Muscle of back (tissue), 11 donors: ENCODE results near the gene CABLES1. TPM values are rescaled to one million over a fixed set of nuclear protein-coding genes. Genes with fewer than 3 reads are reported as not detected.
A peak's percentile ranks its signal among the peaks of the same experiment; 100 is the strongest.
"Not testable (repeated sequence)": the region's sequence is repeated elsewhere in the genome, so short reads cannot be mapped to it uniquely, and the experiment has no call there.

Source experiments
- DNase-seq, 3 donors: peaks; one replicate each; pipeline versions ENCODE4 v3.0.0 to v3.0.0-alpha.2; 2013
- polyA plus RNA-seq, 10 donors: library from polyadenylated mRNA; unstranded; fragments of 120-200 nt; gene quantifications; one replicate each; pipeline ENCODE4 v1.2.1, GENCODE V29; 2013; ENCODE audit not compliant: insufficient read length in 10 of 10

CABLES1 gene
- polyA plus RNA-seq, 10 donors = 6.0 to 8.9 (median 7.1) TPM

GRCh38 chr18:23239350-23239692, 104.0 kb downstream of the CABLES1 start:
- DNase-seq = no peak

- DNase-seq = no peak
Observed at GRCh38 chr18:23239885-23240608, 104.8 kb downstream of the CABLES1 start.

GRCh38 chr18:23240609-23240930, 105.3 kb downstream of the CABLES1 start:
- no peak for DNase-seq

GRCh38 chr18:23241833-23242496, 106.7 kb downstream of the CABLES1 start:
- not testable (repeated sequence) for DNase-seq

- DNase-seq = no peak
Observed at GRCh38 chr18:23243178-23243577, 107.9 kb downstream of the CABLES1 start.

GRCh38 chr18:23243816-23244215, 108.5 kb downstream of the CABLES1 start:
- no peak for DNase-seq

GRCh38 chr18:23244401-23244800, 109.1 kb downstream of the CABLES1 start:
- peak; percentile 56 to 79 (median 57) for DNase-seq

- no peak for DNase-seq
Observed at GRCh38 chr18:23245461-23245860, 110.2 kb downstream of the CABLES1 start.

- peak in 1 of 3 donors; percentile 40 for DNase-seq
Observed at GRCh38 chr18:23247331-23247730, 112.0 kb downstream of the CABLES1 start.

- DNase-seq = no peak
Observed at GRCh38 chr18:23247896-23248295, 112.6 kb downstream of the CABLES1 start.

- DNase-seq = no peak
Observed at GRCh38 chr18:23248826-23249225, 113.5 kb downstream of the CABLES1 start.

- DNase-seq = no peak
Observed at GRCh38 chr18:23249348-23249747, 114.1 kb downstream of the CABLES1 start.

- no peak for DNase-seq
Observed at GRCh38 chr18:23250893-23251656, 115.8 kb downstream of the CABLES1 start.

GRCh38 chr18:23253630-23254029, 118.3 kb downstream of the CABLES1 start:
- no peak for DNase-seq

GRCh38 chr18:23257137-23257536, 121.9 kb downstream of the CABLES1 start:
- DNase-seq = no peak

GRCh38 chr18:23257686-23258565, 122.6 kb downstream of the CABLES1 start:
- no peak for DNase-seq

- DNase-seq = no peak
Observed at GRCh38 chr18:23258566-23259469, 123.5 kb downstream of the CABLES1 start.

GRCh38 chr18:23259701-23260681, 124.7 kb downstream of the CABLES1 start:
- DNase-seq = peak; percentile 67 to 85 (median 70)

- no peak for DNase-seq
Observed at GRCh38 chr18:23260926-23261590, 125.8 kb downstream of the CABLES1 start.
